ENCODE results near the gene TMEM203.
A peak's percentile ranks its signal among the peaks of the same experiment; 100 is the strongest.

The TMEM203 gene

GRCh38 chr9:137228968-137229896 is 23.8 kb upstream of the TMEM203 start:
- DNase-seq, result no peak

DNA sequence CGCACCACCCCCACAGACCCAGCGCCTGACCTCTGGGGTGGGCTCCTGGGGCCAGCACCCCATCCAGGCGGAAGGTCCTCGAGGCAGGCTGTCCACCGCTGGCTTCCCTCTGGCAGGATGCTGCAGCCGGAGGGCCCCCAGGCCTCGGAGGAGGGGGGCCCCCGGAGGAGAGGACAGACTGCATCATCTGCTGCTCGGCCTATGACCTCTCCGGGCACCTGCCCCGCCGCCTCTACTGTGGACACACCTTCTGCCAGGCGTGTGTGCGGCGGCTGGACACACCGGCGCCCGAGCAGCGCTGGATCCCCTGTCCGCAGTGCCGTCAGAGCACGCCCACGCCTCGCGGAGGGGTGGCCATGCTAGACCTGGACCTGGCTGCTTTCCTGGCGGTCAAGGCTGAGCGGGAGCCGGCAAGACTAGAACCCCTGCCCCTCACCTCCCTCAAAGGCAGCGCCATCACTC is 23.1 kb upstream of the TMEM203 start:
- no peak for DNase-seq

GRCh38 chr9:137227853-137228505 is 22.5 kb upstream of the TMEM203 start:
- no peak for DNase-seq

- peak; percentile 75 for DNase-seq
These were observed 21.8 kb upstream of the TMEM203 start, which contains the start of gene RNF224 for GRCh38 chr9:137227054-137227852. Gene RNF224 (plus strand): TSS chr9:137227502. CDS start chr9:137228336, 834 bp downstream.

GRCh38 chr9:137226338-137227053 is 21.0 kb upstream of the TMEM203 start:
- DNase-seq, result no peak

- DNase-seq, result no peak
These were observed 20.4 kb upstream of the TMEM203 start for GRCh38 chr9:137225699-137226331.

GRCh38 chr9:137224830-137225694 is 19.6 kb upstream of the TMEM203 start, which contains the start of gene CYSRT1:
Gene CYSRT1 (plus strand): TSS chr9:137225174. CDS start chr9:137225622, 448 bp downstream.
- DNase-seq, result no peak

DNA sequence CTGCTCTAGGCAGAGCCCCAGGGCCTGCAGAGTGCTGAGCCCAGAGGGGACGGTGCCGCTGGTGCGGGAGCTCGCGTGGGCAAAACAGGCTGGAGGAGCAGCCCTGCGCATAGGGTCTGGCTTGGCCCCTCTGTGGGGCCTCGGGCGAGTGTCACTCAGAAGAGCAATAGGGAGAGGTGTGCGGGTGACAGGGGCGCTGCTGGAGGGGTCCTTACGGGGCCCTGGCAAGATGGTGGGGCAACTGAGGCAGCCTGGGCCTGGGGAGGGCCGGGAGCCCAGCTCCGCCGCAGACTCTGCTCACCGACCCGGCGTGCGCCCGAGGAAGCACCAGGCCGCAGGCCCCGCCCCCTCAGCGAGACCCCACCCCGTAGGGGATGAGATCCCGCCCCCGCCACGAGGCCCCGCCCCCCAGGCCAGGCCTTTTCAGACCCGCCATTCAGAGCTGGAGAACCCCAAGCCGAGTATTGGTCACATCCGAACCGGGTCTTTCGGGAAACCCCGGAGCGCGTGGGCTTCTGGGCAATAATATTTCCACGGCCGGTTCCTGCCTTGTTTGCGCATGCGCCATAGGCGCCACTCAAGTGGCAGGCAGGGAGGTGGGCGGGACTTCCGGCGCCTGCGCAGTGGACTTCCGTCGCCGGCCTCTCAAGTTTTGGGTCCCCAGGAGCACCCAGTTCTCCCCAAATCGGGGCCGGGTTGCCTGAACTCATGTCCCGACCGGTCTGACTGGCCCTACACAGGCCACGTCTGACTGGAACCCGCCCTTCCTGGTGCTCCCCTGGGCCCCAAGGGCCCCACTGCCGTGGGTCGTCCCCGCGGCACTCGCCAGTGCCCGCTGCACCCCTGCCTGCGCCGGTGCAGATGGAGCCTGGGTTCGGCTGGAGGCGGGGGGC is 17.9 kb upstream of the TMEM203 start:
- DNase-seq, result peak; percentile 99

GRCh38 chr9:137222190-137223077 is 17.0 kb upstream of the TMEM203 start, which contains the start of gene RNF208:
Gene RNF208 (minus strand): TSS chr9:137222240. CDS start chr9:137221212, 1,028 bp downstream.
- DNase-seq, result no peak

GRCh38 chr9:137221506-137222111 is 16.2 kb upstream of the TMEM203 start:
- DNase-seq, result no peak

DNA sequence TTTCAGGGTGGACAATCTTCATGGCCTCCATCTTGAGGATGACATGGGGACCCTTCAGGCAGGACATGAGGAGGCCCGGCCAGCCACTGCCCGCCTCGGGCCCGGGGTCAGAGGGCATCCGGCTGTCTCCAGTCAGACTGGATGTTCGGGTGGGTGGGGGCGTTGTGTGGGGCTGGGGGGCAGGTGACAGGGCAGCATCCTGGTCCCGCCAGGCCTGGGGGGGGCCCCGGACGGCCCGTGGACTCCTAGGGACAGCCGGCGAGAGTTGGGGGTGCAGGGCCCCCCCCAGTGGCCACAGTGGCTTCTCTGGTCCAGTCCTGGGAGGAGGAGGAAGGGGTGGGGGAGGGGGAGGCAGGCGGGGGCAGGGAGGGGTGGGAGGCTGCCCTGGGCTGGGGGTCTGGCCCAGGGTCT is 15.7 kb upstream of the TMEM203 start:
- no peak for DNase-seq

GRCh38 chr9:137220317-137221094 is 15.1 kb upstream of the TMEM203 start:
- DNase-seq, result no peak

DNA sequence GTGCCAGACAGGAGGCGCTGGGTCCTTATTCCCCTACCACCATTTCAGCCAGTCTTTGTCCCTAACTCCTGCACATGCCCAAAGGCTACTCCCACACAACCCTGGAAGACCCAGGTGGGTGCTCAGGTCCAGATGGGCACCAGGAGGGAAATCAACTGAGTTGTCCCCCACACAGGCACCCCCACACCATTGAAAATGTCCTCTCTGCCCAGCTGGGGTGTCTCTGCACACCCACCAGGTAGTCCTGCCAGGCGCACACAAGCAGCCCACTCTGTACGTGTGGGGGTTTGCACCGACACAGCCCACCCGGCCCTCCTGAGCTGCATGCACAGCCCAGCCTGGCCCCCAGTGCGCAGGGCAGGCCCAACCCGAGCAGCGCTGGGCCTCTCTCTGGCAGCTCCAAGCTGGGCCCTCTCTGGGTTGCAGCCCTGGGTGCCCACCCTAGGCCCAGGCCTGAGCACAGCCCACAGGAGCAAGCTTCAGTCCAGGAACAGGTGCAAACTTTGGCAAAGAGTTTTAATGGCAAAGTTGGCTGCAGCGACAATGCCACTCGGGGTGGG is 14.4 kb upstream of the TMEM203 start:
- no peak for DNase-seq

GRCh38 chr9:137218754-137219271 is 13.4 kb upstream of the TMEM203 start:
- DNase-seq, result no peak

DNA sequence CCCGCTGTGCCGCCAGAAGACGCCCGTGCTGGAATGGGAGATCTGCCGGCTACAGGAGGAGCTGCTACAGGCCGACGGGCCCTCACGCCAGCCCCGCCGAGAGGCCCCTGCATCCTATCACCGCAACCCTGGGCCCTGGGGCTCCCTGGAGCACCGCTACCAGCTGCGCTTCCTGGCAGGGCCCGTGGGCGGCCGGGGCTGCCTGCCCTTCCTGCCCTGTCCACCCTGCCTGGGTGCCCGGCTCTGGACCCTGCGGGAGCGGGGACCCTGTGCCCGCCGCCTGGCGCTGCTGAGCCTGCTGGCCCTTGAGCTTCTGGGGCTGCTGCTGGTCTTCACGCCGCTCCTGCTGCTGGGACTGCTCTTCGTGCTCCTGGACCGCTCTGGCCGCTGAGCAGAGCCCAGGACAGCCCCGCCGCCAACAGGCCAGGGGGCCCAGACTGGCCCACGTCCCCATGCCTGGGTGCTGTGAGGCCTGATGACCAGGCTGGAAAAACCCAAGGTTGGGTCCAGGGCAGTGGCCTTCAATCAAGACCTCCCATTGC is 12.8 kb upstream of the TMEM203 start:
- DNase-seq, result no peak

Data from stimulated activated CD4-positive, alpha-beta T cell treated with anti-CD3 and anti-CD28 coated beads, Interleukin-12 subunit alpha, Interleukin-12 subunit beta, amount 100 ng/mL, for 4 hours (primary cell).